Measurements from ENCODE around the gene CPLX3.

The CPLX3 gene

GRCh38 chr15:74831813-74832495 is 5.5 kb downstream of the CPLX3 start:
- DNase-seq, result no peak

DNA sequence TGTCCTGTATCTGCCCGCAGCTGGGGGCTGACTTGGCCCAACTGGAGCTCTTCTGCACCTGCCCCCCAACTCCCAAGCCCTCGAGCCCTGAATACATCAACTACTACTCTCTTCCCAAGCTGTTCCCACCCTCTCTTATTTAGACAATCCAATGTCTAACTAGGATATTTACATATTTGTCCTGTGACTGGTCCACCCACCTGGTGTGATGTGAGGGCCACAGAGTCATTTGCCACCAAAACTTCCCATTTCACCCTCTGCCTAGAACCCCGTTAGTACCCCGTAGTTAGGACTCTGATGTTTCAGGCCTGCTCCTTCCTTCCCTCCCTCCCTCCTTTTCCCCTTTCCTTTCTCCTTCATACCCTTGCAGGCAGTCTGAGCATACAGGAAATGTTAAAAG is 6.4 kb downstream of the CPLX3 start:
- DNase-seq, result no peak

DNA sequence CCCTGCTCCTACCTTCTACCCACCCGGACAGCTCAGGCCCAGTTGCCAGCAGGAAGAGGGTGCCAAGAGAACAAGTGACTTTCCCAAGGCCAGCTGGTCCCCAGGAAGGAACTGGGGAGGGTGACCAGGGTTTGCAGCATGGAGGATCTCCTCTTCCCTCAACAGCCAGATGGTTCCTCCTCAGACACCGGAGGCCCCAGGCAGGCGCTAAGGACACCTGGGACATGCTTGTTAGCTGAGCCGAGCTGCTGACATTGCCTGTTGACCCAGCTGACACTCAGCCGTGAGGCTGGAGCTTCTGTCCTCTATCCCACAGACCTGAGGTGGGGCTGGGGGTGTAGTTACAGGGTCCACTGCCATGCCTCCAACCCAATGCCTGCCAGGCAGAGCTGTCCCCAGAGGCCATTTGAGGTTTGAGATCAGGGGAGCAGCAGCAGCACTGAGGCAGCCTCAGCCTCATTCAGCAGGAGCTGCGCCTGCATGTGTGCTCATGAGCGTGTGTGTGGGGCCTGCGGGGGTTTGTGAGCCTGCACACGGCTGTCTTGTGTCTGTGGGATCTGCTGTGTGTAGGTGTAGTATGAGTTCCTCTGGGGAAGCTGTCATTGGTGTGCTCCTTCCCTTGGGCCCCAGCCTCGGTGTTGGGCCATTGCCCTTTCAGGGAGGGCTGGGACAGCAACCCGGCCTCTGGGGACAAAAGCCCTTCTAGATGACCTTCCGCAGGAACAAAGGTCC is 7.1 kb downstream of the CPLX3 start:
- DNase-seq, result no peak

DNA sequence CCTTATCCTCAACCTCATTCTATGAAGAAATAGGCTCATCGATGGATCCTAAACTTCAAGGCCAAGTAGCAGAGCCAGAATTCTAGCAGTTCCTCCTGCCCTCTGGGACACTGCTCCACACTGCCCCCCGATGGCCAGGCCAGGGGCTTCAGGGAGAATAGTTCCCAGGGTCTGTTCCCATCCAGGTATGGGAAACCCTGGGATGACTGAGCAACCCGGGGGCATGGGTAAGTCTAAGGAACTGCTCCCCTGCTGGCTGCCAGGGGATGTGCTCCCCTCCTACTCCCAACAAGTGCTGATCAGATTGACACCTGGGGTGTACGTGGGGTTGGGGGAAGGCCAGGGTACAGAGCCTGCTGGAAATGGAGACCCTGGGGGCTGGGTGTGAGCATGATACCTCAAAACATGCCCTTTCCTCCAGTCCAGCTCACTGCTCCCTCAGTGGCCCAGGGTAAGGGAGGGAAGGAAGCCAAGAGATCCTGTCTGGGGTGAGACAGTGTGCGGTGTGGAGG is 8.9 kb downstream of the CPLX3 start:
- DNase-seq, result peak; percentile 60

GRCh38 chr15:74836846-74837245 is 10.4 kb downstream of the CPLX3 start:
- DNase-seq, result no peak

- no peak for DNase-seq
These were observed 11.2 kb downstream of the CPLX3 start for GRCh38 chr15:74837482-74838136.

DNA sequence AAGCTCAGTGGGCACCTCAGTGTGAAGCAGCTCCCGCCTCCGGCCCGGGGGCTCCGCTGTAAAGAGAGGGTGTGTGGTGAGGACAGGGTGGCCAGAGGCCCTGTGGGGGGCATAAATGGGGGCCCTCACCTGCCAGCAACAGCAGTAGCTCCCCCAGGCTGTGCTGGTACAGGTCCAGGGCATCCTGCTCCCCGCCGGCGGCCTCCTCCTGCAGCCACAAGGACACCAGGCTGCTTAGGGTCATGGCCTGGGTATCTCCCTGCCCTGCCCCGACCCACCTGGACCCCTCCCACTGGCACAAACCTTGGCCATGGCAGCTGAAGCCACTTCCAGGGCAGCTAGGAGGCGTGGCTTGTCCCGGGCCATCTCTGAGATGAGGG is 11.7 kb downstream of the CPLX3 start:
- DNase-seq, result no peak

DNA sequence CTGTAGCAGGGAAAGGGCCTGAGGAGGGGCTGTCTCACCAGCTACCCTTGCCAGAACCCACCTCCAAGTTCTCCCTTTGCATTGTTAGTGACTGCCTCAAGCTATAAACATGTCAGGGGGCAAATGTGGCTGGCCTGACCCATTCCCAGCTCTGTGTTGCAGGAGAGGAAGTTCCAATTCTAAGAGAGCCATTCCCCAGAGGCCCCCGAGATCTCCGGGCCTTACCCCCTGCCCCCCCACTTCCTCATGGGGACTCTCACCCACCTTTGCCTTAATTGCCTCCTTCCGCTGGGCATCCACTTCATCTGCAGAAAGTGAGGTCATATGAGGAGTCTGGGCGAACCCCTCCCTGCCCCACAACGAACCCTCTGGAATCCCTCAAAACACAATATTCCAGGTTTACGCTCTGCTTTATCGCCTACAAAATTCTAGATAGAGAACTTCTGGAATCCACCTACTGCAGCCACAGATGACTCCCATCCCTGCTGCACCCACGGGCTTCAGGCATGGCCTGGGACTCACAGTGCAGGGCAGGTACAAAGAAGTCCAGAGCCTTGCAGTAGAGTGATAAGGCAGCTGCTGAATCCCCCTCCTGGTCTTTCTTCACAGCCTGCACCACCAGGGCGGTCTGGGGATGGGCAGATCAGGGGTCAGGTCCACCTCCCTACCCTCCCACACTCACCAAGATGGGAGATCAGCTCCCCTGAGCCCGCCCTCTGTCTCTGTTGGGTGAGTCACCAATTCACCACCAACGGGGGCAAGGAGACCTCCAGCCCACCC is 12.5 kb downstream of the CPLX3 start:
- no peak for DNase-seq

DNA sequence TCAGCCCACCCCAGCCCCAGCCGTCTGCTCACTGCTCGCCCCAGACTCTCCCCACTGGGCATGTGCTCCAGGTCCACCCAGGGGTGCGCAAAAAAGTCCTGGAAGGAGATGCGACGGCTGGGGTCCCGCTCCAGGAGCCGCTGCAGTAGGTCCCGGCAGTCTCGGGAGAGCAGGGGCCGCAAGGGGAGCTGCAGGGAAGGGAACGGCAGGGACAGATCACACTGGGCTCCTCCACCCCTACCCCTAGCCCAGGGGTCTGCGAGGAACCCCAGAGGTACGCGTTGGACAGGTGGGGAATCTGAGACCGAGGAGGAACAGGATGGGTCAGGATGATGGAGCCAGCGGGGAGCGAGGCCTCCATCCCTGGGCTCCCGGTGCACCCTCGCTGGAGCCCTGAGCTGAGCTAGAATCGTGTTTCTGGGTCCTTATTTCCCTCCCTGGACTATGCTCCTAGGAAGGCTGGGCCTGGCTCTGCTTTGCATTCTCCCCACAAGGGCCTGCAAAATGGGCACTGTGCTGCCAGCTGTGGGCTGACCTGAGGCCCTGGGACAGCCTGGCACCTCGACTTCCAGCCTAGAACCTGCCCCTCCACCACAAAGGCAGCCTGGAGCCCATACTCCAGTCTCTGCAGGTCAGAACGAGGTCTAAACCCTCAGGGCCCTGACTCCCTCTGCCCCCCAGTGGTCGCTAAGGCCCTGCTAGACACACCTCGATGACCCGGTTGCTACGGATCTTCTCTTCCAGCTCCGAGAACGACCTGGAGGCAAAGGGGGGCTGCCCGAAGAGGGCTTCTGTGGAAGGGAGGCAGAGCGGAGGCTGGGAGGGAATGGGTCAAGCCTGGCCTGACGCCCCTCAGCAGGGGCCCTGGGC is 13.3 kb downstream of the CPLX3 start:
- no peak for DNase-seq

DNA sequence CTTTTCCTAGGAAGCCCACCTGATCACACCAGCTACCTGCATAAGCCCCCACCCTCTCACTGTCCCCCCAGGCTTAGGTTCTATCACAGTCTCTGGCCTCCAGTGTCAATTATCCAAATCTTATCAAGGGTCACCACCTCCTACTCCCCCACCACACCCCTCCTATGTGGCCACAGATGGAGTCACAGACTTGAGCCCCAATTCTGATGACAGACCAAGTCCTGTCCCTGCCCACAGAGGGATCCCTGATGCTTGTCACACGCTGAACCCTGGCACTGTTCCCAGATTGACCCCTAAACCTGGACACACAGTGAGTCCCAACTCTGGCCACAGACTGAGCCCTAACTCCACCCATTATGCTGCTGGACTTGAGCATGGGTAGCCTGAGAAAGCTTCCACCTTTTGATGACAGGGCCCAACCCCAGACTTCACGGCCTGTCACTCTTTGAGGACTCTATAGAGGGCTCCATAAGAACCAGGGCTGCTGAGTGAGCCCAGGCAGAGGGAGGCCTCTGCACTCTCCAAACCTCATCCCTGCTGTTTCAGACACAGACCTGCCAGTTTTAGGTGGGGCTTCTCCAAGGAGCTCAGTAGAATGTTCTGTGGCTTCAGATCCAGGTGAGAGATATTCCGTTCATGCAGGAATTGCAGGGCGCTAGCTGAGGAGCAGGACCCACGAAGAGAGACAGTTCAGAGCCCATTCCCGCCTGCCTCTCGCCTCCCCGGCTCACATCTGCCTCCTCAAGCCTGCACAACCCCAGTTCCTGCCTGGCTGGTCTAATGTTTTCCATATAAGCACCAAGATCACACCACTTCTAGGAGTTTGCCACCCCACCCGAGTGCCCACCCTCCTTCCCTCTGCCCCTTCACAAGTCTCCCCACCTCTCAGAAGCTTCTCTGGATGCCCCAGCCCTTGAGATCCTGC is 14.7 kb downstream of the CPLX3 start:
- no peak for DNase-seq

DNA sequence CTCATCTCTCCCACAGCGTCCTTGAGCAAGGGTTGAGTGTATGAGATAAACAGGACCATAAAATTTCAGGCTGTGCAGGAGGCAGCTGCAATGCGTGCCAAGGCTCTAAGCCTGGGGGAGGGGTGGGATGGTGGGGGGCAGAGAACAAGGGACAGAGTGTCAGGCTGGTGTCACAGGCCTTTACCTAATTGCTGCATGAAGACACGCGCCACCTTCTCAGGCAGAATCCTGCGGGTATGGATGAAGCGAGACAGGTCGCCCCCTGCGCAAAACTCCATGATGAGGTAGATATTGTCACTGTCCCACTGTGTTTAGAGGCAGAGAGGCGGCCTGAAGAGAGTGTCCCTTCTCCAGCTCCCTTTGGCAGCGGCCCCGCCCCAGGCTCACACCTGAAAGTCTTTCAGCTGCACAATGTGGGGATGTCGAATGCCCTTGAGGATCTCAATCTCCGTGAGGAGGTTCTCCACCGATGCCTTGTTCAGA is 15.5 kb downstream of the CPLX3 start:
- no peak for DNase-seq

DNA sequence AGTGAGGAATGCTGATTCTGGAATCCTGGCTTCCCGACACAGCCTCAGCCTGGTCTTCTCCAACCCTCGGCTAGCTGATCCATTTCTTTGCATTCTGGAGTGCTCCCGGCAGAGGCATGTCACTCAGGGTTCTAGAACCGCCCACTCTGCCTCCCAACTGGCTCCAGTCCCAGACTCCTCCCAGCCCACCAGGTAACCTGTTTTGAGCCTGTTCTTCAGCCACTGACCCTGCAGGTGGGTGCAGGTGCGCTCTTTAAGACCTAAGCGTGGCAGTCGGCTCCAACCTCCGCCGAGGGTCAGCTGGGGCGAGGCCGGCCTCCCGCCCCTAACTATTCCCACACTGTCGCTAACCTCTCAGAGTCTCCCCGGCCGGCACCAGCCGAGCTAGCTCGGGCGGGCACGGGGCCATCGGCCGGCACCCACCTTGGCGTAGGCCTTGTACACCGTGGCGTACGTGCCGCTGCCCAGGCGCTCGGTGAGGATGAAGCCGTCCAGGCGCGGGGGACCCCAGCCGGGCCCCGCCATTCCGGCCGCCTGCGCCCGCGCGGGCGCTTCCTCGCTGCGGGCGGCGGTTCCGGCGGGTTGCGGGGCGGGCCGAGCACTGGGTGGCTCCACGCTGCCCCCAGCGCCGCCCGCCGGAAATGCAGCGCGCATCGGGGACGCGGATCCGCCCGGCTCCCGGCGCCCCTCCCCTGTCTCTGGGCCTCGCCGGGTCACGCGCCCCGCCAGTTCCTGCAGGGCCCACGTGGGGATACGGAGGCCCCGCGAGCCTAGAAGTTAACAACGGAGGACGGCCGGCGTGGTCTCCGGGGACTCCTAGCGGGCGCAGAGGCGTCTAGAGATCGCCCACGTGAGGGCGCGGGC is 16.4 kb downstream of the CPLX3 start, which contains the start of gene ULK3:
Gene ULK3, minus strand, starts transcription at position 576 of the 864 bp plus-strand sequence. Its CDS starts 51 bp downstream, at position 525.
- peak; percentile 90 for DNase-seq

DNA sequence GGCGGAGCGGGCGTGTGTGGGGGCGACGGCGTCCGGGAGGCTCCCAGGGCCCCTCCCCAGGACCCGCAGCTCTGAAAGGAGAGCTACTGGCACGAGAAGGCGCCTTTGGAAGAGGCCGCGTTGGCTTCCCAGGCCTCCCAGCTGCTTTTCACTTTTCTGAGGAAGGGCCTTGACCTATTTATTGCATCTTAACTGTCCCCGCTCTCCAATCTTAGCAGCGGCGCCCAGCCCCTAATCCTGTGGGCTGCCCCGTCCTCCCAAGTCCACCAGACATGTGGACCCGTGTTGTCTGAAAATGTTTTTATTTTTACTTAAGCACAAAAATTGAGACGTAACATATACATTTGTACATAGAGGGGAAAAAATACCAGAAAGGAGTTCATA is 17.0 kb downstream of the CPLX3 start:
- DNase-seq, result no peak

- no peak for DNase-seq
These were observed 17.5 kb downstream of the CPLX3 start for GRCh38 chr15:74843891-74844299.

GRCh38 chr15:74844319-74845207 is 18.1 kb downstream of the CPLX3 start:
- no peak for DNase-seq

- no peak for DNase-seq
These were observed 18.8 kb downstream of the CPLX3 start for GRCh38 chr15:74845208-74845568.

GRCh38 chr15:74845581-74845980 is 19.2 kb downstream of the CPLX3 start:
- no peak for DNase-seq

DNA sequence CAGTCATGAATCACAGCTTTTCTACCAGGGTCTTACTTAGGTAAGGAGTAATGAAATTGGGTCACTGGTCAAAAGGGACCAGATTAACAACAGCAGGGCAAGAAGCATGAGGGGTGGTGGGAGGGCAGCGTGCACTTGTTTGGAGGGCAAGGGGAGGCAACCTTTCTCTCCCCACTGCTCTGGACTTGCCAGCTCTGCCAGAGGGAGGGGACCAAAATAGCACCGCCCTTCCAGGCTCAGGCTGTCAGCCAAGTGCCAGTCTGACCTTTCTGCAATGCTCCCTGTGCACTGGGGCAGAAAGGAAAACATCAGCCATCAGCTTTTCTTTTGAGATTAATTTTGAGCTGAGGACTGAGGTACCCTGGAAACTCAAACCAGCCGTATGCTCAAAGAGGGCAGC is 21.0 kb downstream of the CPLX3 start:
- no peak for DNase-seq

- no peak for DNase-seq
These were observed 24.0 kb downstream of the CPLX3 start for GRCh38 chr15:74850393-74850792.
